IMR-90 (cell line): Measurements from ENCODE around the gene C2CD4D. TPM values are rescaled to one million over a fixed set of nuclear protein-coding genes. Genes with fewer than 3 reads are reported as not detected.

Experiments used
- ATAC-seq: fragments of 200-7000 bp; cut with Tn5 transposase; 2 replicates; pipeline ENCODE4 v1.9.1; 2020; ENCODE audit warnings: low read depth, mild to moderate bottlenecking, moderate library complexity
- BruUV-seq: library from RNA; stranded (reverse); fragments of 400-500 nt; replicated peaks from 2 replicates; lab custom pipeline; 2021; lab: Mats Ljungman, UMichigan
- CTCF ChIA-PET: fragments of 300-600 bp; formaldehyde crosslinking; extraction: SDS; loops from one replicate; lab custom pipeline; 2021; ENCODE audit warnings: antibody characterized with exemption; lab: Yijun Ruan, JAX
- POLR2A ChIA-PET: fragments of 300-600 bp; sonication (Branson Sonifier 250); formaldehyde crosslinking; loops from one replicate; lab custom pipeline; 2022; ENCODE audit warnings: antibody characterized with exemption; ENCODE audit not compliant: unreplicated experiment; lab: Charles Lee
- DNase-seq: peaks from one replicate; pipeline ENCODE4 v3.0.0; 2013
- H2AFZ ChIP-seq: replicated peaks from 2 replicates; pipeline ENCODE3; 2013; ENCODE audit warnings: low read length, mild to moderate bottlenecking; ENCODE audit not compliant: poor library complexity
- H2AK5ac ChIP-seq: 2 replicates; pipeline ENCODE4 v1.6.1; 2013; ENCODE audit warnings: low read depth, low read length, inconsistent platforms
- H2AK9ac ChIP-seq: replicated peaks from 2 replicates; pipeline ENCODE3; 2013; ENCODE audit warnings: mild to moderate bottlenecking, low read depth, low read length, moderate library complexity; ENCODE audit not compliant: poor library complexity
- H2BK120ac ChIP-seq: 2 replicates; pipeline ENCODE4 v1.6.1; 2013; ENCODE audit warnings: low read depth, low read length, inconsistent platforms
- H2BK15ac ChIP-seq: 3 replicates; pipeline ENCODE4 v1.6.1; 2013; ENCODE audit warnings: low read depth, low read length, inconsistent platforms
- H2BK20ac ChIP-seq: 2 replicates; pipeline ENCODE4 v1.6.1; 2013; ENCODE audit warnings: low read depth, mild to moderate bottlenecking, inconsistent platforms, low read length, moderate library complexity
- H2BK5ac ChIP-seq: 2 replicates; pipeline ENCODE4 v1.6.1; 2013; ENCODE audit warnings: mild to moderate bottlenecking, low read depth, low read length, inconsistent platforms; ENCODE audit not compliant: poor library complexity, severe bottlenecking
- H3K14ac ChIP-seq: replicated peaks from 2 replicates; pipeline ENCODE4 v1.6.1; 2013; ENCODE audit warnings: low read depth, low read length, inconsistent platforms
- H3K18ac ChIP-seq: 2 replicates; pipeline ENCODE4 v1.6.1; 2013; ENCODE audit warnings: low read depth, low read length, control low read depth
- H3K23ac ChIP-seq: 2 replicates; pipeline ENCODE4 v1.6.1; 2013; ENCODE audit warnings: low read depth, low read length, inconsistent platforms
- H3K27ac ChIP-seq: 2 replicates; pipeline ENCODE4 v1.5.1; 2013; ENCODE audit warnings: mild to moderate bottlenecking, control low read depth, low read length; ENCODE audit not compliant: insufficient read depth
- H3K27me3 ChIP-seq: 2 replicates; pipeline ENCODE4 v1.6.1; 2013; ENCODE audit warnings: low read length; ENCODE audit not compliant: control insufficient read depth, insufficient read depth
- H3K36me3 ChIP-seq: 2 replicates; pipeline ENCODE4 v1.6.1; 2013; ENCODE audit warnings: low read length, mixed read lengths; ENCODE audit not compliant: control insufficient read depth, insufficient read depth
- H3K4ac ChIP-seq: 2 replicates; pipeline ENCODE4 v1.6.1; 2013; ENCODE audit warnings: low read depth, low read length, inconsistent platforms
- H3K4me1 ChIP-seq: 2 replicates; pipeline ENCODE4 v1.6.1; 2013; ENCODE audit warnings: low read length, mixed read lengths; ENCODE audit not compliant: control insufficient read depth, insufficient read depth
- H3K4me2 ChIP-seq: 2 replicates; pipeline ENCODE4 v1.6.1; 2013; ENCODE audit warnings: low read depth, mild to moderate bottlenecking, control low read depth, low read length, moderate library complexity
- H3K4me3 ChIP-seq: 2 replicates; pipeline ENCODE4 v1.5.1; 2013; ENCODE audit warnings: low read depth, mild to moderate bottlenecking, control low read depth, low read length, moderate library complexity; ENCODE audit not compliant: insufficient read depth
- H3K56ac ChIP-seq: 2 replicates; pipeline ENCODE4 v1.6.1; 2013; ENCODE audit warnings: low read length, inconsistent platforms; ENCODE audit not compliant: insufficient read depth; ENCODE audit errors: extremely low read depth
- H3K79me1 ChIP-seq, 2 experiments: 2 replicates each; pipeline ENCODE4 v1.6.1; 2013; ENCODE audit warnings: low read length in 2 of 2, inconsistent platforms in 1 of 2, low read depth in 1 of 2
- H3K9ac ChIP-seq: 2 replicates; pipeline ENCODE4 v1.6.1; 2013; ENCODE audit warnings: low read depth, low read length, control low read depth
- H3K9me1 ChIP-seq: 2 replicates; pipeline ENCODE4 v1.6.1; 2013; ENCODE audit warnings: low read length, inconsistent platforms; ENCODE audit not compliant: insufficient read depth
- H3K9me3 ChIP-seq: 2 replicates; pipeline ENCODE4 v1.6.1; 2013; ENCODE audit warnings: low read length; ENCODE audit not compliant: control insufficient read depth, insufficient read depth
- H4K20me1 ChIP-seq: 2 replicates; pipeline ENCODE4 v1.6.1; 2013; ENCODE audit warnings: low read length, inconsistent platforms; ENCODE audit not compliant: insufficient read depth
- H4K5ac ChIP-seq: 2 replicates; pipeline ENCODE4 v1.6.1; 2013; ENCODE audit warnings: mild to moderate bottlenecking, low read depth, low read length, control low read depth
- H4K8ac ChIP-seq, 2 experiments: 2 replicates each; pipeline ENCODE4 v1.6.1; 2013; ENCODE audit warnings: low read depth in 2 of 2, low read length in 2 of 2, control low read depth in 1 of 2, inconsistent platforms in 1 of 2
- H4K91ac ChIP-seq: 2 replicates; pipeline ENCODE4 v1.6.1; 2013; ENCODE audit warnings: low read depth, low read length, inconsistent platforms; ENCODE audit not compliant: insufficient read depth
- FOS ChIP-seq: fragments of 150-350 bp; IDR thresholded peaks from 2 replicates; pipeline ENCODE4 v1.6.1; 2016; ENCODE audit warnings: low read depth, low read length
- MAFK ChIP-seq: IDR thresholded peaks from 2 replicates; pipeline ENCODE4 v1.6.1; 2012; ENCODE audit warnings: low read depth, low read length, improper control_type of control experiment
- RAD21 ChIP-seq: IDR thresholded peaks from 2 replicates; pipeline ENCODE4 v1.6.1; 2012; ENCODE audit warnings: low read length, improper control_type of control experiment
- RCOR1 ChIP-seq: IDR thresholded peaks from 2 replicates; pipeline ENCODE4 v1.6.1; 2012; ENCODE audit warnings: mild to moderate bottlenecking, low read length, improper control_type of control experiment; ENCODE audit not compliant: insufficient replicate concordance
- RFX5 ChIP-seq: IDR thresholded peaks from 2 replicates; pipeline ENCODE4 v1.8.0; 2012; ENCODE audit warnings: low read depth, mild to moderate bottlenecking, low read length, moderate library complexity
- SMC3 ChIP-seq: fragments of 150-350 bp; IDR thresholded peaks from 2 replicates; pipeline ENCODE4 v1.6.1; 2016; ENCODE audit warnings: low read depth, mild to moderate bottlenecking, antibody characterized with exemption, low read length, moderate library complexity
- WGBS, 2 experiments: methylation state at CpG; one replicate each; pipeline versions ENCODE4 v1.1.5 to v1.1.7; 2013; ENCODE audit warnings: missing lambda C conversion rate in 2 of 2; ENCODE audit not compliant: insufficient read length in 1 of 2; ENCODE audit errors: extremely low coverage in 2 of 2; 5-methylcytosine and 5-hydroxymethylcytosine counted together
- dilution Hi-C: fragments of 300-500 bp; cut with HindIII; formaldehyde crosslinking; loops from one replicate; pipeline ENCODE4 v1.14.3; 2018; ENCODE audit warnings: low sequenced_read_pairs; ENCODE audit not compliant: unreplicated experiment
- in situ Hi-C: fragments of 300-500 bp; cut with MboI; formaldehyde crosslinking; loops from 3 replicates; pipeline ENCODE4 v1.14.3; 2019; ENCODE audit warnings: low sequenced_read_pairs, inconsistent platforms, mixed read lengths
- intact Hi-C: fragments of 100-400 bp; cut with micrococcal nuclease; formaldehyde crosslinking; loops from 2 replicates; pipeline ENCODE4 v1.10.0; 2022
- polyA plus RNA-seq, 3 experiments: library from polyadenylated mRNA; depleted of rRNA; stranded (reverse); fragments of >200 nt; gene quantifications; 2 replicates each; pipeline ENCODE4 v1.2.3, GENCODE V29; 2012; ENCODE audit warnings: low replicate concordance in 1 of 3
- total RNA-seq: library from RNA; depleted of rRNA; stranded (reverse); fragments of >200 nt; gene quantifications from 2 replicates; pipeline ENCODE4 v1.2.3, GENCODE V29; 2012
- TF ChIP-seq, protein P1 (sequence below): conservative IDR thresholded peaks from 2 replicates; pipeline ENCODE4 v1.5.1; 2012; ENCODE audit warnings: mild to moderate bottlenecking, low read depth, low read length, improper control_type of control experiment

C2CD4D gene
- total and polyA plus RNA-seq, 2 of the 4 experiments (the other 2 are of a cell fraction) = not detected

DNA sequence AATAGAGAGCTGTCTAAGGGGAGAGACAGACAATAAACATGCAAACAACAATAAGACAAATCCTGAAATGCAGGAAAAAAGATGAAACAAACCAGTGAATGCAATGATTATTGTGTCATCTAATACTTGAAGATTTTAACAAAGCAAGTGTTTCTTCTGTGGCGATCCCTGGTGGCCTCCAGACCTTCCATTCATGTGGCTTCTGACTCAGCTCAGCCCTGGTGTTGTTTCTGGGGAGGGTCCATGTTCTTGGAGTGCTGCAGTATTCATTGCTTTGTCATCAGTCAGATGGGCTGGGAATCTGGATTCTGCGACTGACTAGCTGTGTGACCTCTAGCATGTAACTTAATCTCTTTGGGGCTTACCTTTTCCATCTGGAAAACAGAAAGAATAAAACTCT lies 1.5 kb upstream of the C2CD4D start:
- DNase-seq (peak; percentile 72), ATAC-seq (no peak)
- no TSS peak for BruUV-seq
- no peak overlapping the region for H2AFZ ChIP-seq
- H3K14ac ChIP-seq = no peak overlapping the region
- H3K4ac ChIP-seq = no peak overlapping the region
- in situ Hi-C loops = no loop called here
- H3K9me1 ChIP-seq = no peaks in the 10 kb centered on the region
- H2AK9ac ChIP-seq = no peak overlapping the region
- H3K4me1 ChIP-seq = no peaks in the 10 kb centered on the region; the same call in 1 of the 2 replicates
- intact Hi-C loops = no loop called here
- WGBS, 2 experiments = no CpG with 5 or more reads among the region's 2 CpGs
- H3K18ac ChIP-seq = no peak overlapping the region
- H4K91ac ChIP-seq = no peak overlapping the region
- H2BK5ac ChIP-seq = no peak overlapping the region
- no peak overlapping the region for H4K5ac ChIP-seq
- H2BK15ac ChIP-seq = no peak overlapping the region
- H3K9ac ChIP-seq = no peak overlapping the region
- peaks cover 49% of the 10 kb centered on the region for H3K27me3 ChIP-seq
- H2AK5ac ChIP-seq = no peak overlapping the region
- no peaks in the 10 kb centered on the region for H3K79me1 ChIP-seq
- H2BK20ac ChIP-seq = no peak overlapping the region
- H3K36me3 ChIP-seq = no peaks in the 10 kb centered on the region
- POLR2A ChIA-PET = no interaction called here
- H3K4me3 ChIP-seq = no peak overlapping the region
- no peak overlapping the region for H3K23ac ChIP-seq
- no peak overlapping the region for H3K27ac ChIP-seq
- H3K4me2 ChIP-seq = no peak overlapping the region
- no peaks in the 10 kb centered on the region for H3K9me3 ChIP-seq
- no peak overlapping the region for H2BK120ac ChIP-seq
- dilution Hi-C loops = no loop called here
- TF ChIP-seq RCOR1 = no peak
- TF ChIP-seq MAFK = no peak
- TF ChIP-seq, protein P1, sequence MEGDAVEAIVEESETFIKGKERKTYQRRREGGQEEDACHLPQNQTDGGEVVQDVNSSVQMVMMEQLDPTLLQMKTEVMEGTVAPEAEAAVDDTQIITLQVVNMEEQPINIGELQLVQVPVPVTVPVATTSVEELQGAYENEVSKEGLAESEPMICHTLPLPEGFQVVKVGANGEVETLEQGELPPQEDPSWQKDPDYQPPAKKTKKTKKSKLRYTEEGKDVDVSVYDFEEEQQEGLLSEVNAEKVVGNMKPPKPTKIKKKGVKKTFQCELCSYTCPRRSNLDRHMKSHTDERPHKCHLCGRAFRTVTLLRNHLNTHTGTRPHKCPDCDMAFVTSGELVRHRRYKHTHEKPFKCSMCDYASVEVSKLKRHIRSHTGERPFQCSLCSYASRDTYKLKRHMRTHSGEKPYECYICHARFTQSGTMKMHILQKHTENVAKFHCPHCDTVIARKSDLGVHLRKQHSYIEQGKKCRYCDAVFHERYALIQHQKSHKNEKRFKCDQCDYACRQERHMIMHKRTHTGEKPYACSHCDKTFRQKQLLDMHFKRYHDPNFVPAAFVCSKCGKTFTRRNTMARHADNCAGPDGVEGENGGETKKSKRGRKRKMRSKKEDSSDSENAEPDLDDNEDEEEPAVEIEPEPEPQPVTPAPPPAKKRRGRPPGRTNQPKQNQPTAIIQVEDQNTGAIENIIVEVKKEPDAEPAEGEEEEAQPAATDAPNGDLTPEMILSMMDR = no peak
- TF ChIP-seq SMC3 = no peak
- TF ChIP-seq FOS = no peak
- TF ChIP-seq RAD21 = no peak
- TF ChIP-seq RFX5 = no peak
- no peak overlapping the region for H3K56ac ChIP-seq
- no peaks in the 10 kb centered on the region for H4K20me1 ChIP-seq
- CTCF ChIA-PET = no interaction called here
- no peak overlapping the region for H4K8ac ChIP-seq
